Measurements from ENCODE around the gene UNC13B.
"Not testable (repeated sequence)": the region's sequence is repeated elsewhere in the genome, so short reads cannot be mapped to it uniquely, and the experiment has no call there.

Gene UNC13B

GRCh38 chr9:35163413-35163812, 1.6 kb downstream of the UNC13B start:
- DNase-seq (ENCODE audit: low read depth) = no peak

GRCh38 chr9:35164711-35165110, 2.9 kb downstream of the UNC13B start:
- DNase-seq (ENCODE audit: low read depth) = peak; percentile 54

DNA sequence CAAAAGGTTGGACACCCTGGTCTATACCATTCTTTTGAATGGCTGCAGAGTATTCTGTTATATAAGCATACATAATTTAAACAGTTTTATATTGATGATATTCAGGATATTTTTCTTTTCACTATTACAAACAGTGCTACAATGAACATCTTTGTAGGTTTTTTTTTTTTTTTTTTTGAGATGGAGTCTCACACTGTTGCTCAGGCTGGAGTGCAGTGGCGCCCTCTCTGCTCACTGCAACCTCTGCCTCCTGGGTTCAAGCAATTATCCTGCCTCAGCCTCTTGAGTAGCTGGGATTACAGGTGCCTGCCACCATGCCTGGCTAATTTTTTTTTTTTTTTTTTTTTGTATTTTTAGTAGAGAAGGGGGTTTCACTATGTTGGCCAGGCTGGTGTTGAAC, 5.6 kb downstream of the UNC13B start:
- DNase-seq (ENCODE audit: low read depth) = not testable (repeated sequence)

DNA sequence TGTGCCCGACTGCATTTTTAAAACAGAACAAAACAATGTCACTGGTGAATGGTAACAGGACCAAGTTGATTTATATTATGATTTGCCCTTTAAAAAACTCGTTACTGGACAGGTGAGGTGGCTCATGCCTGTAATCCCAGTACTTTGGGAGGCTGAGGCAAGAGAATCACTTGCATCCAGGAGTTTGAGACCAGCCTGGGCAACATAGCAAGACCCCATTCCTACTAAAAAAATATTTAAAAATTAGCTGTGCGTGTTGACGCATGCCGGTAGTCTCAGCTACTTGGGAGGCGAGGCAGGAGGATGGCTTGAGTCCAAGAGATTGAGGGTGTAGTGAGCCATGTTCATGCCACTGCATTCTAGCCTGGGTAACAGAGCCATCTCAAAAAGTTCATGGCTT, 7.2 kb downstream of the UNC13B start:
- DNase-seq (ENCODE audit: low read depth) = no peak

- no peak for DNase-seq (ENCODE audit: low read depth)
These were observed 11.1 kb downstream of the UNC13B start for GRCh38 chr9:35172878-35173277.

- DNase-seq (ENCODE audit: low read depth) = no peak
These were observed 15.7 kb downstream of the UNC13B start for GRCh38 chr9:35177520-35177919.

GRCh38 chr9:35179347-35180280, 17.8 kb downstream of the UNC13B start:
- no peak for DNase-seq (ENCODE audit: low read depth)

GRCh38 chr9:35180801-35181200, 19.0 kb downstream of the UNC13B start:
- DNase-seq (ENCODE audit: low read depth) = no peak

- not testable (repeated sequence) for DNase-seq (ENCODE audit: low read depth)
These were observed 20.6 kb downstream of the UNC13B start for GRCh38 chr9:35182401-35182800.

DNA sequence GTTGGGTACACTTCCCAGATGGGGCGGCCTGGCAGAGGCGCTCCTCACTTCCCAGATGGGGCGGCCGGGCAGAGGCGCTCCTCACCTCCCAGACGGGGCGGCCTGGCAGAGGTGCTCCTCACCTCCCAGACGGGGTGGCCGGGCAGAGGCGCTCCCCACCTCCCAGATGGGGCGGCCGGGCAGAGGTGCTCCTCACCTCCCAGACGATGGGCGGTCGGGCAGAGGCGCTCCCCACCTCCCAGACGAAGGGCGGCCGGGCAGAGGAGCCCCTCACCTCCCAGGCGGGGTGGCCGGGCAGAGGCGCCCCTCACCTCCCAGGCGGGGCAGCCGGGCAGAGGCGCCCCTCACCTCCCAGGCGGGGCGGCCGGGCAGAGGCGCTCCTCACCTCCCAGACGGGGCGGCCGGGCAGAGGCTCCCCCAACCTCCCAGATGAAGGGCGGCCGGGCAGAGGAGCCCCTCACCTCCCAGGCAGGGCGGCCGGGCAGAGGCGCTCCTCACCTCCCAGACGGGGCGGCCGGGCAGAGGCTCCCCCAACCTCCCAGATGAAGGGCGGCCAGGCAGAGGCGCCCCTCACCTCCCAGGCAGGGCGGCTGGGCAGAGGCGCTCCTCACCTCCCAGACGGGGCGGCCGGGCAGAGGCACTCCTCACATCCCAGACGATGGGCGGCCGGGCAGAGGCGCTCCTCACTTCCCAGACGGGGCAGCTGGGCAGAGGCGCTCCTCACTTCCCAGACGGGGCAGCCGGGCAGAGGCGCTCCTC, 21.4 kb downstream of the UNC13B start:
- not testable (repeated sequence) for DNase-seq (ENCODE audit: low read depth)

DNA sequence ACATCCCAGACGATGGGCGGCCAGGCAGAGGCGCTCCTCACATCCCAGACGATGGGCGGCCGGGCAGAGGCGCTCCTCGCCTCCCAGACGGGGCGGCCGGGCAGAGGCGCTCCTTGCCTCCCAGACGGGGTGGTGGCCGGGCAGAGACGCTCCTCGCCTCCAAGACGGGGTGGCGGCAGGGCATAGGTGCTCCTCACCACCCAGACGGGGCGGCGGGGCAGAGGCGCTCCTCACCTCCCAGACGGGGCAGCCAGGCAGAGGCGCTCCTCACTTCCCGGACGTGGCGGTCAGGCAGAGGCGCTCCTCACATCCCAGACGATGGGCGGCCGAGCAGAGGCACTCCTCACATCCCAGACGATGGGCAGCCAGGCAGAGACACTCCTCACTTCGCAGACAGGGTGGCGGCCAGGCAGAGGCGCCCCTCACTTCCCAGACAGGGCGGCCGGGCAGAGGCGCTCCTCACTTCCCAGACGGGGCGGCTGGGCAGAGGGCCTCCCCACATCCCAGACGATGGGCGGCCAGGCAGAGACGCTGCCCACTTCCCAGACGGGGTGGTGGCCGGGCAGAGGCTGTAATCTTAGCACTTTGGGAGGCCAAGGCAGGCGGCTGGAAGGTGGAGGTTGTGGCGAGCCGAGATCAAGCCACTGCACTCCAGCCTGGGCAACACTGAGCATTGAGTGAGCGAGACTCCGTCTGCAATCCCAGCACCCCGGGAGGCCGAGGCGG, 22.1 kb downstream of the UNC13B start:
- DNase-seq (ENCODE audit: low read depth) = not testable (repeated sequence)

DNA sequence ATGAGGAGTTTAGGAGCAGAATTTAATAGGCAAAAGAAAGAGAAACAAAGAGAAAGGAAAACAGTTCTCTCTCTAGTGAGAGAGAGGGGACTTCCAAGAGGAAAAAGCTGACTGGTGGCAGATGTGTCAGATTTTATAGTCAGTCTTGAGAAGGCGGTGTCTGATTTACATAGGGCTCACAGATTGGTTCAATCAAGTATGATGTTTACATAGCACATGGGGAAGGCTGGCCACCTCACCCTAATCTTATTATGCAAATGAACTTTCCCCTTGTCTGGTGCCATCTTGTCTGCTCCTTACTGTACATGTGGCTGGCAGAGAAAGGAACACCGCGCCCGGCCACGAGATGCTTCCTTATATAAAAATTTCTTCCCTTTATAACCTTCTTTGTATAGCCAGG, 24.7 kb downstream of the UNC13B start:
- no peak for DNase-seq (ENCODE audit: low read depth)

GRCh38 chr9:35190203-35190602, 28.4 kb downstream of the UNC13B start:
- no peak for DNase-seq (ENCODE audit: low read depth)

DNA sequence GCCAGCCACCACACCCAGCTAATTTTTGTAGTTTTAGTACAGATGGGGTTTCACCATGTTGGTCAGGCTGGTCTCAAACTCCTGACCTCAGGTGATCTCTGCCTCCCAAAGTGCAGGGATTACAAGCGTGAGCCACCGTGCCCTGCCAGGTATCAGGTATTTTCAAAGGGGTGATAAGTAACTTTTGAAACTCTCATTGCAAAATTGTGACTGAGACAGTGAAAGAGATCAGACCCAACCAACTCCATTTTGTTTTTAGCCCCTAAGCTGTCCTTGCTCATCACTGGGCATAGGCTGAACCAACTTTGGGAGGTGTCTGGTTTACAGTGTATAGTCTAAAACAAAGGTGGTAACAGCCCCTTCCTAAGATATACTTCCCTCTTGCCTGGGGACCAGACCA, 29.3 kb downstream of the UNC13B start:
- DNase-seq (ENCODE audit: low read depth) = no peak

DNA sequence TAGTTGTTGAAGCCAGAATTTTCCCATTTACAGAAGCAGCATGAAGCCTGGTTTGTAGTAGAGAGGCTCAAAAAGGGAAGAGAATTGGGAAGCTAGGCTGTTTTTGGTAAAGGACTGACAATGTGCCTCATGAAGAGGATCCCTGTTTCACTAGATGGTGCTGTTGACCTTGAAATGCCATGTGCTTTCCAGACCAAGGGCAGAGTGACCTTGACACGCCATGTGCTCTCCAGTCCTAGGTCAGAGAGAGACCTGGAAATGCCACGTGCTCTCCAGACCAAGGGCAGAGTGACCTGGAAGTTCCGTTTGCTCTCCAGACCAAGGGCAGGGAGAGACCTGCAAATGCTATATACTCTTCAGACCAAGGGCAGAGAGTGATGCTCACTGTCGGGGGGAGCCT, 32.0 kb downstream of the UNC13B start:
- peak; percentile 3 for DNase-seq (ENCODE audit: low read depth)

- DNase-seq (ENCODE audit: low read depth) = peak; percentile 67
These were observed 33.9 kb downstream of the UNC13B start for GRCh38 chr9:35195683-35196082.

- no peak for DNase-seq (ENCODE audit: low read depth)
These were observed 36.4 kb downstream of the UNC13B start for GRCh38 chr9:35198191-35198590.

DNA sequence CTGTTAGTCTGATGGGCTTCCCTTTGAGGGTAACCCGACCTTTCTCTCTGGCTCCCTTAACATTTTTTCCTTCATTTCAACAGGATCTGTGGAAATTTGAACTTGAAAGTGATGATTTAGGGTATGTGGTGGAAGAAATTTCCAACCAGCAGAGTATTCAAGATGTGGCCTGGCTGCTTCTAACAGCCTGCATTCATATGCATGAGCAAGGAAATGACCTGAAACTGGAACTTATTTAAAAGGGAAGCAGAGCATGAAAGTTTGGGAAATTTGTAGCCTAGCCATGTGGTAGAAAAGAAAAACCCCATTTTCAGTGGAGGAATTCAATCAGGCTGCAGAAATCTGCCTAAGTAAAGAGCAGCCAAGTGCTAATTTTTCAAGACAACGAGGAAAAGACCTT, 41.7 kb downstream of the UNC13B start:
- DNase-seq (ENCODE audit: low read depth) = peak; percentile 18

DNA sequence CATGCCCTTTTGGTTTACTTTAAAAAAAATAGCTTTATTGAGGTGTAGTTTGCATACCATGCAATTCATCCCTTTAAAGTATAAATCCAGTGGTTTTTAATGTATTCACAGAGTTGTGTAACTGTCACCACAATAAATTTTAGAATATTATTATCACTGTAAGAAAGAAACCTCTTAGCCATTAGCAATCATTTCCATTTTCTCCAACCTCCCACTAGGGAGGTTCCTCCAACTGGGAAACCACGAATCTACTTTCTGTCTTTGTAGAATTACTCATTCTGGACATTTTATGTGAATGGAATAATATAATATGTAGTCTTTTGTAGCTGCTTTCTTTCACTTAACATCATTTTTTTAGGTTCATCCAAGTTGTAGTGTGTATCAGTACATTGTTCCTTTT, 43.5 kb downstream of the UNC13B start:
- no peak for DNase-seq (ENCODE audit: low read depth)

DNA sequence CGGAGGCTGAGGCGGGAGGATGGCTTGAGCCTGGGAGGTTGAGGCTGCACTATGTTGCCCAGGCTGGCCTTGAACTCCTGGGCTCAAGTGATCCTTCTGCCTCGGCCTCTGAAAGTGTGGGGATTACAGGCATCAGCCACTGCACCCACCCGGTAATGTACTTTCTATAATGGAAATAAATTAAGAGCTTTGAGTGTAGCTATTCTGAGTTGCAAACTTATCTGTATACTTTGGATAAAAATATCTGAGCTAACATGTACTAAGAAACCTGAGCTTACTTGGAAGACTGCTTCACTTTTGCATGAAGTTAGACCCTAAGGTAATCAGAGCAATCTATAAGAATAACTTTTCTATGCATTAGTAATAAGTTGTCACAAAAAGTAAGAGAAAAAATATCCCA, 50.0 kb downstream of the UNC13B start:
- DNase-seq (ENCODE audit: low read depth) = no peak

GRCh38 chr9:35220659-35221338, 59.0 kb downstream of the UNC13B start:
- no peak for DNase-seq (ENCODE audit: low read depth)

DNA sequence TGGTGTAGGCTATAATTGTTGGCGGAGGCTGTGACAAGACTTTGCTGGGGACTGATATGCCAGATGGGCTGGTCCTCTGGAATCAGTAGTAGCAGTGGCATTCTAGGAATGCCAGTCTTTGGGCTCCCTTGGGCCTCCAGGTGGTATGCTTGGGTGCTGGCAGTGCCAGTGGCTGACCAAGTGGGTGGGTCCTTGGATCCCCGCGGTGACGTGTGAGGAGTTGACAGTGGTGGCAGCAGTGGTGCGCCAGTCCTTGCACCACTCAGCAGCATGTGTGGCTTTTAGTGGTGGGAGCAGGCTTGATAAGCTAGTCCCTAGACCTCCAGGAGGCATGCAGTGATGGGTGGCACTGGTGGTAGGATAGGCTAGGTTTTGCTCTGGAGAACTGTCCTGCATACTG, 63.9 kb downstream of the UNC13B start:
- no peak for DNase-seq (ENCODE audit: low read depth)

Measured in amniotic epithelial cell (primary cell).